ENCODE results near the gene HIRIP3. TPM values are rescaled to one million over a fixed set of nuclear protein-coding genes. Genes with fewer than 3 reads are reported as not detected.
"Not testable (repeated sequence)": the region's sequence is repeated elsewhere in the genome, so short reads cannot be mapped to it uniquely, and the experiment has no call there.

The HIRIP3 gene
- total and polyA plus RNA-seq, 5 donors, result 11.6 to 21.7 (median 18.4) TPM

- no peak for DNase-seq
- no peak for ATAC-seq
- Histone ChIP-seq H3K4me3 (ENCODE audit: low read length) (no peak overlapping the region), H3K4me1 (ENCODE audit: control insufficient read depth, insufficient read depth, low read length) (peaks cover 11% of the 10 kb centered on the region), H3K27me3 (ENCODE audit: control insufficient read depth, insufficient read depth) (no peaks in the 10 kb centered on the region), H3K27ac (ENCODE audit: low read length) (no peak overlapping the region), H3K9me3 (ENCODE audit: control insufficient read depth, low read length) (no peaks in the 10 kb centered on the region)
- intact Hi-C loops (cut with DNase I), result no loop called here
- 100% methylated on average over 1 of the region's 1 CpG for WGBS
These were observed 22.9 kb downstream of the HIRIP3 start for GRCh38 chr16:29972500-29972899.

DNA sequence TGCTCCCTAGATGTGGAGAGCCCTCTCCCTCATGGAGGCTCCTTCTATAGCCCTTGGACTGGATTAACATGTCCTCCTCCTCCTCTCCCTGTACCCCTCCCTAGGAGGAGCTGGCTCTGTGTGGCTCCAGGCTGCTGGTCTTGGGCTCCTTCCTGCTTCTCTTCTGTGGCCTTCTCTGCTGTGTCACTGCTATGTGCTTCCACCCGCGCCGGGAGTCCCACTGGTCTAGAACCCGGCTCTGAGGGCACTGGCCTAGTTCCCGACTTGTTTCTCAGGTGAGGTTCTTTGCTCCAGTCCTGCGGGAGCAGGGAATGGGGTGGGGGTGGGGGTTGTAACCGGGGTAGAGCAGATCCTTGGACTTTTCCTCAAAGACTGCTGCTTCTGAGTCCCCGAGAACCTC, 24.1 kb downstream of the HIRIP3 start:
- H3K27me3 ChIP-seq (ENCODE audit: control insufficient read depth, insufficient read depth), result no peaks in the 10 kb centered on the region
- no peak for ATAC-seq
- peak in 1 of 3 donors; percentile 39 for DNase-seq
- H3K27ac ChIP-seq (ENCODE audit: low read length), result no peak overlapping the region
- intact Hi-C loops (cut with DNase I), result no loop called here
- no peaks in the 10 kb centered on the region for H3K9me3 ChIP-seq (ENCODE audit: control insufficient read depth, low read length)
- peaks cover 9% of the 10 kb centered on the region for H3K4me1 ChIP-seq (ENCODE audit: control insufficient read depth, insufficient read depth, low read length)
- WGBS, result 89% methylated on average over 8 of the region's 8 CpGs
- no peak overlapping the region for H3K4me3 ChIP-seq (ENCODE audit: low read length)

DNA sequence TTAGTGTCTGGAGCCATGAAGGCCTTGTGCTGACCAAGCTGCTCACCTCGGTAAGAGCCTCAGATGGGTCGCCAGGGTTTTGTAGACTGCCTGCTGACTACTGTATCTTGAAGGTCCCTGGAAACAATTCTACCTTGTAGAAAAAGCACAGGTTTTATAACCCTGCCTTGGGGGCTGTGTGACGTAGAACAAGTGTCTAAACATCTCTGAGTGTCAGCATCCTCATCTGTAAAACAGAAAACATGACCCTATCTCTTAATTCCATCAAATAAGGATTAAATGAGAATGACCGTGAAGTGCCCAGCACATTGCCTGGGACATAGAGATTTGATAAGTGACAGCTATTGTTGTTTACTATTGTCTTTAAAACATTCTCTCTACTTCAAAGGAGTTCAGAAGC, 27.2 kb downstream of the HIRIP3 start:
- Histone ChIP-seq H3K4me1 (ENCODE audit: control insufficient read depth, insufficient read depth, low read length) (no peaks in the 10 kb centered on the region), H3K9me3 (ENCODE audit: control insufficient read depth, low read length) (no peaks in the 10 kb centered on the region), H3K27me3 (ENCODE audit: control insufficient read depth, insufficient read depth) (no peaks in the 10 kb centered on the region), H3K4me3 (ENCODE audit: low read length) (no peak overlapping the region), H3K27ac (ENCODE audit: low read length) (no peak overlapping the region)
- DNase-seq (no peak), ATAC-seq (no peak)
- intact Hi-C loops (cut with DNase I), result no loop called here
- WGBS, result 94% methylated on average over 4 of the region's 4 CpGs

DNA sequence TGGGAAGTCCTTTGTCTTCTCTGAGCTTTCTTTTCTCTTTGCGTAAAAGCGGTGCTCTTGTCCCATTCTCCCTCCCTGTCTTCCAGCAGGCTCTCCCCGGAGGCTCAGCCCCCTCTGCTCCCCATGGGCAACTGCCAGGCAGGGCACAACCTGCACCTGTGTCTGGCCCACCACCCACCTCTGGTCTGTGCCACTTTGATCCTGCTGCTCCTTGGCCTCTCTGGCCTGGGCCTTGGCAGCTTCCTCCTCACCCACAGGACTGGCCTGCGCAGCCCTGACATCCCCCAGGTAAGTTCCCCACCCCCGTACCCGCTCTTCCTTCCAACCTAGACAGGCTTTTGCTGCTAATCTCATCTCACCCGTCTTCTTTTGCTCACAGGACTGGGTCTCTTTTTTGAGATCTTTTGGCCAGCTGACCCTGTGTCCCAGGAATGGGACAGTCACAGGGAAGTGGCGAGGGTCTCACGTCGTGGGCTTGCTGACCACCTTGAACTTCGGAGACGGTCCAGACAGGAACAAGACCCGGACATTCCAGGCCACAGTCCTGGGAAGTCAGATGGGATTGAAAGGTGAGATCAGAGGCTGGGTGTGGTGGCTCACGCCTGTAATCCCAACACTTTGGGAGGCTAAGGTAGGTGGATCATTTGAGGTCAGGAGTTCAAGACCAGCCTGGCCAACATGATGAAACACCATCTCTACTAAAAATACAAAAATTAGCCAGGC, 32.2 kb downstream of the HIRIP3 start:
- Histone ChIP-seq H3K4me3 (ENCODE audit: low read length) (peak overlapping the region; percentile 80), H3K9me3 (ENCODE audit: control insufficient read depth, low read length) (no peaks in the 10 kb centered on the region), H3K27ac (ENCODE audit: low read length) (peak overlapping the region; percentile 95), H3K27me3 (ENCODE audit: control insufficient read depth, insufficient read depth) (no peaks in the 10 kb centered on the region), H3K4me1 (ENCODE audit: control insufficient read depth, insufficient read depth, low read length) (no peaks in the 10 kb centered on the region)
- ATAC-seq, result no peak
- DNase-seq, result peak in 2 of 3 donors; percentile 58 to 60
- intact Hi-C loops (cut with DNase I), result loop anchor here in 1 of 4 donors (5.0 kb wide), 1 partner anchor 36 kb away; the partner anchor contains the start of gene KCTD13
- WGBS, result 77% methylated on average over 14 of the region's 14 CpGs

DNA sequence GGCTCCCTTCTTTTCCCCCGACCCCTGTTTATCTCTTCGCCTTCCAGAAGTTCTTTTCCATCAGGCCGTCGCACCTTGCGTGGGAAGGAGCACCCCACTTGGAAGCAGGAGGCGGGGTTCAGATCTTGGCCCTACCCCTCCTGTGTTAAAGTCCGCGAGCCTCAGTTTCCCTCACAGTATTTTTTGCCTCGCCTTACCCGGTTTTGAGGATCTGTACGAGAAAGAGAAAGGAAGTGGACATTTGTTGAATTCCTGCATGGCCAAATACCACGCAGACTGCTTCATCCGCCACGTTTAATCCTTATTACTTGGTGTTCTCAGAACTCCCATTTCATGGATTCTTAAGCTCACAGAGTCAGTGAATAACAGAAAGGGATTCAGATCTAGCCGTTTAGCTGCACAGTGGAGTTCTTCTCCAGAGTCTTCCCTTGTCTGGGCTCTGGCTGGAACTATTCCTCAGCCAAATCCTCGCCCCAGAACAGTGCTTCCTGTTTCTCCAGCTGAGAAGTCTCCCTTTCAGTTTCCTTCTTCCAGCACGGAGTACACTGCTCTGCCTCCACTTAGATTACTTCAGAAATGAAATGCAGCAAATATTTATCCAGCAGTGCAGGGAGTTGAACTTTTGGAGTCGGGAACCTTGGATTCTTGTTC, 32.9 kb downstream of the HIRIP3 start:
- WGBS, result 7% methylated on average over 18 of the region's 18 CpGs
- ATAC-seq (peak; percentile 69 to 79), DNase-seq (peak; percentile 20 to 62 (median 43))
- H3K4me1 ChIP-seq (ENCODE audit: control insufficient read depth, insufficient read depth, low read length), result no peaks in the 10 kb centered on the region
- no peaks in the 10 kb centered on the region for H3K9me3 ChIP-seq (ENCODE audit: control insufficient read depth, low read length)
- peak overlapping the region; percentile 95 for H3K27ac ChIP-seq (ENCODE audit: low read length)
- no peaks in the 10 kb centered on the region for H3K27me3 ChIP-seq (ENCODE audit: control insufficient read depth, insufficient read depth)
- intact Hi-C loops (cut with DNase I), result loop anchor here in 1 of 4 donors (5.0 kb wide), 1 partner anchor 35 kb away; the partner anchor contains the start of gene KCTD13
- H3K4me3 ChIP-seq (ENCODE audit: low read length), result peak overlapping the region; percentile 80

- H3K4me3 ChIP-seq (ENCODE audit: low read length), result peak within 1 kb of the TSS; percentile 80
- peak within 1 kb of the TSS; percentile 95 for H3K27ac ChIP-seq (ENCODE audit: low read length)
- H3K4me1 ChIP-seq (ENCODE audit: control insufficient read depth, insufficient read depth, low read length), result no peaks in the 10 kb centered on the region
- H3K9me3 ChIP-seq (ENCODE audit: control insufficient read depth, low read length), result no peaks in the 10 kb centered on the region
- peak; percentile 98 for ATAC-seq
- no peaks in the 10 kb centered on the region for H3K27me3 ChIP-seq (ENCODE audit: control insufficient read depth, insufficient read depth)
- DNase-seq, result peak; percentile 91 to 98 (median 97)
- intact Hi-C loops (cut with DNase I), result loop anchor here in 2 of 4 donors (2.0 to 5.0 kb wide), 2 partner anchors 34 to 35 kb away; partner anchors contain the start of gene KCTD13 (in 2 of the 2)
- WGBS, result under 1% methylated on average over 75 of the region's 75 CpGs
These were observed 33.7 kb downstream of the HIRIP3 start, which contains the start of gene TMEM219 for GRCh38 chr16:29961479-29962343. Gene TMEM219, plus strand, starts transcription at chr16:29962079. Its CDS starts 1,065 bp downstream, at chr16:29963144.

DNA sequence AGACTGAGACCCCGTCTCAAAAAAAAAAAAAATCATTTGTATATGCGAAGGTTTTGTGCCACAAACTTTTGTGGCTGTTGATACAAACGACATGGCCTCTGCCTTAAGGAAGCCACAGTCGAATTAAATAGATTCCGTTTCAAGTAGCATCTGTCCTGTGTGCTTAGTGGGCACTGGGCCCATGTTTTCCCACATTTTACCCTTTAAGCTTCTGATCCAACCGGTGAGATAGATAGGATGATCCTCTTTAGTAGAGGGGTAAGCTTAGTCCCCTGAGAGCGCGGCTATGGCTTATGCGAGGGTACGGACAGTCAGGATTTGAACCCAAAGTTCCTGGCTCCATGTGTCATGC, 34.3 kb downstream of the HIRIP3 start:
- intact Hi-C loops (cut with DNase I), result loop anchor here in 2 of 4 donors (2.0 to 5.0 kb wide), 2 partner anchors 34 kb away; partner anchors contain the start of gene KCTD13 (in 2 of the 2)
- Histone ChIP-seq H3K27ac (ENCODE audit: low read length) (peak overlapping the region; percentile 60), H3K4me3 (ENCODE audit: low read length) (peak overlapping the region; percentile 80), H3K4me1 (ENCODE audit: control insufficient read depth, insufficient read depth, low read length) (no peaks in the 10 kb centered on the region), H3K9me3 (ENCODE audit: control insufficient read depth, low read length) (no peaks in the 10 kb centered on the region), H3K27me3 (ENCODE audit: control insufficient read depth, insufficient read depth) (no peaks in the 10 kb centered on the region)
- no peak for ATAC-seq
- WGBS, result 51% methylated on average over 10 of the region's 10 CpGs
- no peak for DNase-seq

GRCh38 chr16:29959821-29960220, 35.6 kb downstream of the HIRIP3 start:
- H3K27me3 ChIP-seq (ENCODE audit: control insufficient read depth, insufficient read depth); H3K4me1 ChIP-seq (ENCODE audit: control insufficient read depth, insufficient read depth, low read length); H3K27ac ChIP-seq (ENCODE audit: low read length); ATAC-seq; DNase-seq; H3K4me3 ChIP-seq (ENCODE audit: low read length); H3K9me3 ChIP-seq (ENCODE audit: control insufficient read depth, low read length): not testable (repeated sequence)
- WGBS, result 92% methylated on average over 4 of the region's 4 CpGs
- intact Hi-C loops (cut with DNase I), result loop anchor here in 2 of 4 donors (2.0 to 5.0 kb wide), 2 partner anchors 33 kb away; partner anchors contain the start of gene KCTD13 (in 2 of the 2)

- H3K27ac ChIP-seq (ENCODE audit: low read length), result no peak overlapping the region
- no peaks in the 10 kb centered on the region for H3K27me3 ChIP-seq (ENCODE audit: control insufficient read depth, insufficient read depth)
- DNase-seq (no peak), ATAC-seq (no peak)
- intact Hi-C loops (cut with DNase I), result no loop called here
- no peaks in the 10 kb centered on the region for H3K4me1 ChIP-seq (ENCODE audit: control insufficient read depth, insufficient read depth, low read length)
- H3K4me3 ChIP-seq (ENCODE audit: low read length), result no peak overlapping the region
- WGBS, result 81% methylated on average over 9 of the region's 9 CpGs
- no peaks in the 10 kb centered on the region for H3K9me3 ChIP-seq (ENCODE audit: control insufficient read depth, low read length)
These were observed 36.1 kb downstream of the HIRIP3 start for GRCh38 chr16:29959293-29959692.

DNA sequence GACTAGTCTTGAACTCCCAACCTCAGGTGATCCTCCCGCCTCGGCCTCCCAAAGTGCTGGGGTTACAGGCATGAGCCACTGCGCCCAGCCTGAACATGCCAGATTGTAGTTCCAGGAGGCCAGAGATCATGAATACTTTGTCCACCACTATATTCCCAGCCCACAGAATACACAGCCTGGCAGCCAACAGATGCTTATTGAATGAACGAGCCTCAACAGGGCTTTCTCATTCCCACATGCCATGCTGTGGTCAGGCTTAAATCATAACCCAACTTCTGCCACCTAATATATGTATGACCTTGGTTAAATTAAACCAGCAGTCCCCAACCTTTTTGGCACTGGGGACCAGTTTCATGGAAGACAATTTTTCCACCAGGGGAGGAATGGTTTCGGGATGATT, 36.7 kb downstream of the HIRIP3 start:
- intact Hi-C loops (cut with DNase I), result no loop called here
- ATAC-seq, result no peak
- no peaks in the 10 kb centered on the region for H3K27me3 ChIP-seq (ENCODE audit: control insufficient read depth, insufficient read depth)
- H3K4me1 ChIP-seq (ENCODE audit: control insufficient read depth, insufficient read depth, low read length), result no peaks in the 10 kb centered on the region
- H3K27ac ChIP-seq (ENCODE audit: low read length), result no peak overlapping the region
- no peak for DNase-seq
- H3K9me3 ChIP-seq (ENCODE audit: control insufficient read depth, low read length), result no peaks in the 10 kb centered on the region
- WGBS, result 90% methylated on average over 5 of the region's 5 CpGs
- no peak overlapping the region for H3K4me3 ChIP-seq (ENCODE audit: low read length)
